ENCODE measurements around the gene TWNK. TPM values are rescaled to one million over a fixed set of nuclear protein-coding genes. Genes with fewer than 3 reads are reported as not detected.

The TWNK gene
- total RNA-seq = 10 to 100 TPM; 11.2 to 15.1 TPM
- polyA plus RNA-seq (2013, experiment 1 of 2) = 13.7 TPM
- polyA plus RNA-seq (2013, experiment 2 of 2) = 11.1 TPM
- long read RNA-seq, experiment 1, partial matches to known transcripts = 1 of 5 reads
- long read RNA-seq, experiment 1, other reads (novel, unspliced or antisense) = 2 of 5 reads
- long read RNA-seq, experiment 2, transcript TWNK-201 (5 exons, 3,621 nt) = major isoform, 8 of 17 reads
- long read RNA-seq, experiment 2, partial matches to known transcripts = 3 of 17 reads
- long read RNA-seq, experiment 2, other reads (novel, unspliced or antisense) = 3 of 17 reads
- long read RNA-seq, experiment 3, transcript TWNK-201 (5 exons, 3,621 nt) = major isoform, 11 of 23 reads
- long read RNA-seq, experiment 3, partial matches to known transcripts = 2 of 23 reads
- long read RNA-seq, experiment 3, other reads (novel, unspliced or antisense) = 7 of 23 reads
- long read RNA-seq, experiment 4, partial matches to known transcripts = 3 of 11 reads
- long read RNA-seq, experiment 4, other reads (novel, unspliced or antisense) = 4 of 11 reads

- peak within 1 kb of the TSS; percentile 92 for H3K4me3 ChIP-seq (ENCODE audit: low read length)
- peaks cover 42% of the 10 kb centered on the region for H3K36me3 Mint-ChIP-seq (ENCODE audit: low read depth)
- peak within 1 kb of the TSS; percentile 93 for H3K27ac Mint-ChIP-seq
Measured at GRCh38 chr10:100986952-100987684, at the start of gene TWNK, which contains the start of gene MRPL43. Gene TWNK (plus strand): TSS chr10:100987543. CDS start chr10:100988211, 668 bp downstream. Gene MRPL43 (minus strand): TSS chr10:100987497. CDS start chr10:100987443, 54 bp downstream.

GRCh38 chr10:100939763-100940344 is 47.5 kb upstream of the TWNK start:
- no peaks in the 10 kb centered on the region for H3K4me1 ChIP-seq (ENCODE audit: control insufficient read depth, insufficient read depth, low read length)
- no peak for TF ChIP-seq CTCF (conservative IDR thresholded peaks at IDR 0.05)
- peaks cover 72% of the 10 kb centered on the region for H3K36me3 ChIP-seq (ENCODE audit: control insufficient read depth, insufficient read depth, low read length)
- no peaks in the 10 kb centered on the region for H3K9me3 ChIP-seq (ENCODE audit: control insufficient read depth, low read length)
- H3K27me3 Mint-ChIP-seq (ENCODE audit: insufficient read depth) = no peaks in the 10 kb centered on the region
- H3K9me3 Mint-ChIP-seq = no peaks in the 10 kb centered on the region
- no peak overlapping the region for H3K4me3 ChIP-seq (ENCODE audit: low read length)
- DNase-seq = no peak
- no peak overlapping the region for H3K27ac Mint-ChIP-seq
- H3K4me1 Mint-ChIP-seq = no peaks in the 10 kb centered on the region
- no peak overlapping the region for H3K9ac ChIP-seq (ENCODE audit: extremely low read depth, low read length, poor library complexity, severe bottlenecking)
- H3K4me3 Mint-ChIP-seq = no peak overlapping the region
- no peaks in the 10 kb centered on the region for H3K27me3 ChIP-seq (ENCODE audit: control insufficient read depth, insufficient read depth, low read length, poor library complexity, severe bottlenecking)
- no peak overlapping the region for H3K27ac ChIP-seq (ENCODE audit: low read depth, low read length)
- peaks cover 59% of the 10 kb centered on the region for H3K36me3 Mint-ChIP-seq (ENCODE audit: low read depth)

More at GRCh38 chr10:100986952-100987684, at the start of gene TWNK, which contains the start of gene MRPL43:
- H3K36me3 ChIP-seq (ENCODE audit: control insufficient read depth, insufficient read depth, low read length) = peaks cover 38% of the 10 kb centered on the region
- no peak within 1 kb of the TSS for H3K27ac ChIP-seq (ENCODE audit: low read depth, low read length)
- H3K9ac ChIP-seq (ENCODE audit: extremely low read depth, low read length, poor library complexity, severe bottlenecking) = peak within 1 kb of the TSS; percentile 60
- no peaks in the 10 kb centered on the region for H3K9me3 ChIP-seq (ENCODE audit: control insufficient read depth, low read length)
- 0 to 1% methylated on average over 25 to 75 of the region's 75 CpGs for WGBS, 2 experiments (ENCODE audit: insufficient coverage in 1 of 2, insufficient read length in 1 of 2)
- peaks cover 9% of the 10 kb centered on the region for H3K4me1 Mint-ChIP-seq
- H3K4me3 Mint-ChIP-seq = peak within 1 kb of the TSS; percentile 93
- no peaks in the 10 kb centered on the region for H3K9me3 Mint-ChIP-seq
- no peak for TF ChIP-seq CTCF (conservative IDR thresholded peaks at IDR 0.05)
- peak; percentile 94 for DNase-seq
- H3K4me1 ChIP-seq (ENCODE audit: control insufficient read depth, insufficient read depth, low read length) = no peaks in the 10 kb centered on the region
- H3K27me3 ChIP-seq (ENCODE audit: control insufficient read depth, insufficient read depth, low read length, poor library complexity, severe bottlenecking) = no peaks in the 10 kb centered on the region
- no peaks in the 10 kb centered on the region for H3K27me3 Mint-ChIP-seq (ENCODE audit: insufficient read depth)

- Histone ChIP-seq H3K4me1 (ENCODE audit: control insufficient read depth, insufficient read depth, low read length) (no peaks in the 10 kb centered on the region), H3K27me3 (ENCODE audit: control insufficient read depth, insufficient read depth, low read length, poor library complexity, severe bottlenecking) (no peaks in the 10 kb centered on the region), H3K36me3 (ENCODE audit: control insufficient read depth, insufficient read depth, low read length) (peaks cover 84% of the 10 kb centered on the region), H3K9ac (ENCODE audit: extremely low read depth, low read length, poor library complexity, severe bottlenecking) (no peak overlapping the region), H3K4me3 (ENCODE audit: low read length) (no peak overlapping the region), H3K27ac (ENCODE audit: low read depth, low read length) (no peak overlapping the region), H3K9me3 (ENCODE audit: control insufficient read depth, low read length) (no peaks in the 10 kb centered on the region)
- H3K4me1 Mint-ChIP-seq = no peaks in the 10 kb centered on the region
- H3K27ac Mint-ChIP-seq = no peak overlapping the region
- no peaks in the 10 kb centered on the region for H3K27me3 Mint-ChIP-seq (ENCODE audit: insufficient read depth)
- no peak for TF ChIP-seq CTCF (conservative IDR thresholded peaks at IDR 0.05)
- no peak overlapping the region for H3K4me3 Mint-ChIP-seq
- peaks cover 62% of the 10 kb centered on the region for H3K36me3 Mint-ChIP-seq (ENCODE audit: low read depth)
- H3K9me3 Mint-ChIP-seq = no peaks in the 10 kb centered on the region
- WGBS, 2 experiments (ENCODE audit: insufficient coverage in 1 of 2, insufficient read length in 1 of 2) = 92% methylated on average over 3 of the region's 3 CpGs; no CpG with 5 or more reads in 1 of the 2 experiments
- no peak for DNase-seq
Measured at GRCh38 chr10:100942229-100942628, 45.1 kb upstream of the TWNK start.

Data from endodermal cell (in vitro differentiated cells).